ENCODE results near the gene NSUN4.

GRCh38 chr1:46301808-46302640, 38.6 kb upstream of the NSUN4 start:
- TF ChIP-seq SIN3A (IDR thresholded peaks at IDR 0.05; ENCODE audit: borderline replicate concordance, insufficient read depth, low read length) (no peak), TAF1 (IDR thresholded peaks at IDR 0.05; ENCODE audit: borderline replicate concordance, insufficient read depth, low read length) (no peak)
